B cell (primary cell): ENCODE measurements around the gene CDCA7. TPM values are rescaled to one million over a fixed set of nuclear protein-coding genes. Genes with fewer than 3 reads are reported as not detected.

Source experiments
- ATAC-seq: fragments of 200-7000 bp; cut with Tn5 transposase; one replicate; pipeline ENCODE4 v1.10.0; 2021; ENCODE audit warnings: low read depth, mild to moderate bottlenecking, moderate number of reproducible peaks, moderate library complexity
- CTCF ChIA-PET: fragments of 350-600 bp; sonication (Branson Sonifier 250); formaldehyde crosslinking; loops from one replicate; lab custom pipeline; 2021; ENCODE audit warnings: antibody characterized with exemption, inconsistent platforms; lab: Charles Lee
- POLR2A ChIA-PET: fragments of 350-600 bp; sonication (Branson Sonifier 250); formaldehyde crosslinking; loops from one replicate; lab custom pipeline; 2021; ENCODE audit warnings: antibody characterized with exemption; lab: Charles Lee
- DNase-seq: peaks from one replicate; pipeline ENCODE4 v3.0.0; 2013
- H2AFZ ChIP-seq: 2 replicates; pipeline ENCODE4 v1.6.1; 2012; ENCODE audit warnings: mild to moderate bottlenecking, low read depth, low read length; ENCODE audit not compliant: insufficient read depth, poor library complexity, severe bottlenecking
- H3K27ac ChIP-seq, 2 donors: 1 replicate in 1 of 2; 2 replicates in 1 of 2; pipeline ENCODE4 v1.5.1; 2012 to 2013; ENCODE audit warnings: low read length in 2 of 2, mild to moderate bottlenecking in 2 of 2, moderate library complexity in 1 of 2
- H3K27me3 ChIP-seq, 4 experiments: fragments of 200-600 bp in 1 of 4; sonication (generic) in 1 of 4; replicated peaks in 1 of 4; 1 replicate in 2 of 4; 2 replicates in 2 of 4; pipeline versions ENCODE4 v1.6.1 to v1.7.0; 2013 to 2016; ENCODE audit warnings: low read length in 3 of 4, mild to moderate bottlenecking in 2 of 4, mixed read lengths in 1 of 4, moderate library complexity in 1 of 4; ENCODE audit not compliant: insufficient read depth in 4 of 4, control insufficient read depth in 3 of 4; ENCODE audit errors: control extremely low read depth in 1 of 4
- H3K36me3 ChIP-seq, 2 experiments: replicated peaks in 1 of 2; 1 replicate in 1 of 2; 2 replicates in 1 of 2; pipeline versions ENCODE4 v1.6.1 to v1.7.1; 2013; ENCODE audit warnings: low read length in 1 of 2; ENCODE audit not compliant: insufficient read depth in 2 of 2, control insufficient read depth in 1 of 2; ENCODE audit errors: control extremely low read depth in 1 of 2, extremely low read depth in 1 of 2
- H3K4me1 ChIP-seq, 2 donors: fragments of 200-600 bp in 1 of 2; sonication (generic) in 1 of 2; 1 replicate in 1 of 2; 2 replicates in 1 of 2; pipeline versions ENCODE4 v1.5.1 to v1.6.1; 2013 to 2017; ENCODE audit warnings: low read length in 2 of 2; ENCODE audit not compliant: control insufficient read depth in 2 of 2, insufficient read depth in 2 of 2
- H3K4me2 ChIP-seq: replicated peaks from 2 replicates; pipeline ENCODE3; 2012; ENCODE audit warnings: mild to moderate bottlenecking, low read depth, low read length; ENCODE audit not compliant: poor library complexity, severe bottlenecking
- H3K4me3 ChIP-seq, 5 experiments: fragments of 200-600 bp in 1 of 5; sonication (generic) in 1 of 5; 1 replicate in 3 of 5; 2 replicates in 2 of 5; pipeline versions ENCODE4 v1.5.1 to v1.7.0; 2011 to 2016; ENCODE audit warnings: low read length in 4 of 5, mild to moderate bottlenecking in 4 of 5, low read depth in 2 of 5, control low read depth in 1 of 5, moderate library complexity in 1 of 5; ENCODE audit not compliant: insufficient read depth in 1 of 5; ENCODE audit errors: control extremely low read depth in 1 of 5, extremely low read depth in 1 of 5
- H3K79me2 ChIP-seq: fragments of 200-600 bp; sonication (generic); one replicate; pipeline ENCODE4 v1.6.0; 2016; ENCODE audit warnings: low read length; ENCODE audit not compliant: control insufficient read depth, insufficient read depth
- H3K9ac ChIP-seq: fragments of 200-600 bp; sonication (generic); 2 replicates; pipeline ENCODE4 v1.6.1; 2017; ENCODE audit warnings: mild to moderate bottlenecking, low read length, moderate library complexity
- H3K9me3 ChIP-seq, 3 donors: one replicate each; pipeline versions ENCODE4 v1.6.1 to v1.7.1; 2013; ENCODE audit warnings: low read length in 2 of 3; ENCODE audit not compliant: control insufficient read depth in 2 of 3, insufficient read depth in 1 of 3; ENCODE audit errors: control extremely low read depth in 1 of 3
- H4K20me1 ChIP-seq: 2 replicates; pipeline ENCODE4 v1.6.0; 2012; ENCODE audit warnings: mild to moderate bottlenecking, low read length; ENCODE audit not compliant: insufficient read depth, control insufficient read depth, poor library complexity, severe bottlenecking
- H3K27ac Mint-ChIP-seq: one replicate; pipeline ENCODE4 v1.8.0; 2021; ENCODE audit warnings: mixed read lengths
- H3K27me3 Mint-ChIP-seq: one replicate; pipeline ENCODE4 v1.8.0; 2021; ENCODE audit warnings: mixed read lengths
- H3K4me1 Mint-ChIP-seq: one replicate; pipeline ENCODE4 v1.8.0; 2021; ENCODE audit warnings: mixed read lengths
- H3K4me3 Mint-ChIP-seq: one replicate; pipeline ENCODE4 v1.8.0; 2021; ENCODE audit warnings: mixed read lengths
- H3K9me3 Mint-ChIP-seq: one replicate; pipeline ENCODE4 v1.8.0; 2022; ENCODE audit warnings: mixed read lengths; ENCODE audit not compliant: insufficient read depth
- CTCF ChIP-seq: fragments of 200-600 bp; IDR thresholded peaks from one replicate; pipeline ENCODE4 v1.8.0; 2022; ENCODE audit warnings: antibody characterized with exemption, mild to moderate bottlenecking
- EZH2 ChIP-seq: IDR thresholded peaks from 2 replicates; pipeline ENCODE4 v1.6.1; 2012; ENCODE audit warnings: borderline replicate concordance, low read depth, mild to moderate bottlenecking, moderate library complexity, low read length; ENCODE audit not compliant: insufficient read depth, poor library complexity, severe bottlenecking
- WGBS: methylation state at CpG from one replicate; pipeline ENCODE4 v1.1.5; 2013; ENCODE audit warnings: missing lambda C conversion rate; ENCODE audit not compliant: insufficient coverage; 5-methylcytosine and 5-hydroxymethylcytosine counted together
- intact Hi-C: fragments of 100-400 bp; cut with micrococcal nuclease; formaldehyde crosslinking; loops from one replicate; pipeline ENCODE4 v1.10.0; 2022
- polyA minus RNA-seq: library from RNA; depleted of rRNA, polyadenylated mRNA; stranded (reverse); fragments of >200 nt; gene quantifications from 2 replicates; pipeline ENCODE4 v1.2.3, GENCODE V29; 2012
- polyA plus RNA-seq: library from polyadenylated mRNA; depleted of rRNA; stranded (reverse); fragments of >200 nt; gene quantifications from 2 replicates; pipeline ENCODE4 v1.2.3, GENCODE V29; 2012
- total RNA-seq, 2 donors: library from RNA; stranded (reverse); fragments of 120-200 nt in 1 of 2; gene quantifications; 1 replicate in 1 of 2; 2 replicates in 1 of 2; pipeline versions ENCODE4 v1.2.3 to v1.2.4, GENCODE V29; 2013 to 2022

CDCA7 gene
- total RNA-seq (2.6 and 3.2 TPM in 2 replicates), polyA plus RNA-seq (1.8 and 2.4 TPM in 2 replicates), polyA minus RNA-seq (0.51 and 1.4 TPM in 2 replicates)
- total RNA-seq (2013) = 1.7 TPM

GRCh38 chr2:173354582-173355131 is at the start of gene CDCA7:
CDCA7 (plus strand) TSS chr2:173354872; CDS start chr2:173354964, 92 bp downstream.
- peak within 1 kb of the TSS; percentile 79 for H2AFZ ChIP-seq
- H3K36me3 ChIP-seq = no peaks in the 10 kb centered on the region
- no peak within 1 kb of the TSS for H3K27ac ChIP-seq
- H3K4me1 ChIP-seq = peaks cover 14 to 20% of the 10 kb centered on the region in 2 donors
- peaks cover 3% of the 10 kb centered on the region for H3K79me2 ChIP-seq
- Mint-ChIP-seq H3K27me3 (peaks cover 27% of the 10 kb centered on the region), H3K9me3 (no peaks in the 10 kb centered on the region), H3K4me3 (peak within 1 kb of the TSS; percentile 88), H3K4me1 (peaks cover 26% of the 10 kb centered on the region), H3K27ac (peak within 1 kb of the TSS; percentile 64)
- H3K4me2 ChIP-seq = peak within 1 kb of the TSS; percentile 86
- peaks cover 0 to 3% (median 0%) of the 10 kb centered on the region in 3 donors for H3K9me3 ChIP-seq
- CTCF ChIA-PET = no interaction called here
- under 1% methylated on average over 49 of the region's 50 CpGs for WGBS
- ATAC-seq = peak; percentile 70
- peak within 1 kb of the TSS; percentile 48 to 68 (median 64) for H3K4me3 ChIP-seq
- DNase-seq = peak; percentile 69
- TF ChIP-seq EZH2 (no peak), CTCF (no peak)
- H3K9ac ChIP-seq = peak within 1 kb of the TSS; percentile 67
- H4K20me1 ChIP-seq = no peaks in the 10 kb centered on the region
- POLR2A ChIA-PET = interaction anchor here (0.6 kb wide), 1 partner anchor 1504 kb away, joined by 3 read pairs; no protein-coding TSS in a partner anchor
- intact Hi-C loops = loop anchor here (1.0 to 5.0 kb wide), 2 partner anchors 894 to 988 kb away; partner anchors contain the start of gene OLA1
- peaks cover 0 to 40% (median 16%) of the 10 kb centered on the region in 4 experiments for H3K27me3 ChIP-seq

GRCh38 chr2:173305303-173305702 is 49.4 kb upstream of the CDCA7 start:
- Histone ChIP-seq H3K9me3 (peaks cover 0 to 10% (median 0%) of the 10 kb centered on the region in 3 donors), H3K27me3 (no peaks in the 10 kb centered on the region), H3K36me3 (no peaks in the 10 kb centered on the region), H3K9ac (no peak overlapping the region), H3K79me2 (no peaks in the 10 kb centered on the region), H4K20me1 (no peaks in the 10 kb centered on the region), H2AFZ (no peak overlapping the region), H3K4me2 (no peak overlapping the region), H3K4me1 (peaks cover 5 to 16% of the 10 kb centered on the region in 2 donors), H3K27ac (no peak overlapping the region), H3K4me3 (no peak overlapping the region)
- H3K4me1 Mint-ChIP-seq = peaks cover 10% of the 10 kb centered on the region
- ChIA-PET CTCF (no interaction called here), POLR2A (no interaction called here)
- DNase-seq (no peak), ATAC-seq (no peak)
- no peaks in the 10 kb centered on the region for H3K27me3 Mint-ChIP-seq
- 92% methylated on average over 2 of the region's 2 CpGs for WGBS
- no peak overlapping the region for H3K4me3 Mint-ChIP-seq
- TF ChIP-seq CTCF = no peak
- TF ChIP-seq EZH2 = no peak
- H3K27ac Mint-ChIP-seq = no peak overlapping the region
- H3K9me3 Mint-ChIP-seq = peaks cover 2% of the 10 kb centered on the region
- intact Hi-C loops = no loop called here
